HS-5 (cell line): Measurements from ENCODE around the gene IPO4.
A peak's percentile ranks its signal among the peaks of the same experiment; 100 is the strongest.

Source experiments
- DNase-seq: peaks from one replicate; pipeline ENCODE4 v3.0.0-alpha.2; 2012; ENCODE audit warnings: low read depth

Gene IPO4

DNA sequence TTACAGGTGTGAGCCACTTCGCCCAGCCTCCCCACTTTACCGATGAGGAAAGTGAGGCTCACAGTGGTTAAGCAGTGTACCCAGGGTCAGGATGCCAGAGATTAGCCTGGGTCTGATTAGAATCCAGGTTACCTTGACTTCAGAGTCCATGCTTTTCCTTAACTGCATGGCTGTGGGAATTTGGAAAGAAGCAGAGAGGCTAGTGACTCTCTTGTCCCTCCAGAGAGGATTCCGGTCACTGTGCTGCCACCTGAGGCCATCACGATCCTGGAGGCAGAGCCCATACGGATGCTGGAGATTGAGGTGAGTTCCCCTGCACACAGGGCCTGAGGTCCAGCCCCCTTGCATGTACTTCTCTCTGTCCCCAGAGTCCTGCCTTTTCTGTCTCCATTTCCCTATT lies 12.0 kb downstream of the IPO4 start:
- DNase-seq: no peak

- no peak for DNase-seq
These were observed 15.7 kb downstream of the IPO4 start for GRCh38 chr14:24172871-24173281.

- DNase-seq: no peak
These were observed 16.3 kb downstream of the IPO4 start for GRCh38 chr14:24172261-24172860.

- DNase-seq: no peak
These were observed 17.0 kb downstream of the IPO4 start, which contains the start of gene REC8 for GRCh38 chr14:24171422-24172260. REC8 (plus strand) TSS chr14:24172080; CDS start chr14:24172553, 473 bp downstream.

- no peak for DNase-seq
These were observed 21.0 kb downstream of the IPO4 start for GRCh38 chr14:24167469-24168114.

- no peak for DNase-seq
These were observed 22.8 kb downstream of the IPO4 start for GRCh38 chr14:24165785-24166184.

DNA sequence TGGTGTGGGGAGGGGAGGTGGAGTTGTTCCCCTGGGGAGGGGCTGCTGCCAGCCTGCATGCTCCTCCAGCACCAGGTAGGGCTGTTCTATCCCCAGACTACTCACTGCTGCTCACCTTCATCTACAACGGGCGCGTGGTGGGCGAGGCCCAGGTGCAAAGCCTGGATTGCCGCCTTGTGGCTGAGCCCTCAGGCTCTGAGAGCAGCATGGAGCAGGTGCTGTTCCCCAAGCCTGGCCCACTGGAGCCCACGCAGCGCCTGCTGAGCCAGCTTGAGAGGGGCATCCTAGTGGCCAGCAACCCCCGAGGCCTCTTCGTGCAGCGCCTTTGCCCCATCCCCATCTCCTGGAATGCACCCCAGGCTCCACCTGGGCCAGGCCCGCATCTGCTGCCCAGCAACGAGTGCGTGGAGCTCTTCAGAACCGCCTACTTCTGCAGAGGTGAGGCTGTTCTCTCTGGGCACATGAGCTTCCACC lies 24.1 kb downstream of the IPO4 start:
- DNase-seq: no peak

- DNase-seq: no peak
These were observed 26.5 kb downstream of the IPO4 start for GRCh38 chr14:24162093-24162492.

DNA sequence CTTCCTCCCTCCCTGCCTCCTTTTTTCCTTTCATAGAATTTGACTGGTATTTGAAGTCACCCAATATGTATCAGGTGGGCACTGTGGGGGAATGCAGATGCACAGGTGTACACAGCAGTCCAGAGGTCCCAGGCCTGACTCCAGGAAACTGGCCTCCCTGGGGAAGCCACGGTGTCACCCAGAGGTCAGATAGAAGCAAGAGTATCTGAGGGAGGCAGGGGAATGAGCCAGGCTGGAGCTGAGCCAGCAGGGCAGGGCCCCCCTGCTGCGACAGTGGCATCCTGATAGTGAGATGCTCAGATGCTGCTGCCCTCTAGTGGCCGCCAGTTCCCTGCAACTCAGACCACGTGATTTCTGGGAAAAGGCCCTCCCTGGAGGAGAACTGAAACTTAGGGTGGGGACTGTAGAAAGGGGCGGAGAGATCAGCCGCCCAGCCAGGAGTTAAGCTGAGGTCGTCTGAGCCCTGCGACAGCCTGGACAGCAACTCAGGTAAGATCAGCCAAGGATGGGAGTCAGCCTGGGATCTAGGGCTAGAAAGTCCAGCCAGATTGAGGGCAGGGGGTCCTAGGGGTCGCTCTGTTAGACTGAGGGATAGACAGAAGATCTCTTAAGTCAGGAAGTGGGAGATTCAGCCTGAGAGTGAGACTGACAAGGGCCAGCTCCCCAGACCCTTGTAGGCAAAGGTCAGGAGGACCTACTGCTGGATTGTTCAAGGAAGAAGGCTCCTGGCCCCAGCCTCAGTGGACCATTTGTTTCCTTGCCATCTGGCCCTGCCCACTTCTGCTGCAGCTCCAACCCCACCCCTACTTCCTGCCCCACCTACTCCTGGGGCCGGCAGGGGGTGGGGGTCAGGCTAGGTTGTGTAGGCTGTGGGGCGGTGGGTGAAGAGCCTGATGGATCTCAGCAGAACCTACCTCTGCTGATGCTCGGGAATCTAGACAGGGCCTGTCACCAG lies 27.5 kb downstream of the IPO4 start, which contains the start of gene IRF9:
Gene IRF9 (plus strand): TSS at position 416 of the 955 bp plus-strand sequence. CDS start 880 bp downstream, outside the sequence.
- DNase-seq: peak; percentile 84

DNA sequence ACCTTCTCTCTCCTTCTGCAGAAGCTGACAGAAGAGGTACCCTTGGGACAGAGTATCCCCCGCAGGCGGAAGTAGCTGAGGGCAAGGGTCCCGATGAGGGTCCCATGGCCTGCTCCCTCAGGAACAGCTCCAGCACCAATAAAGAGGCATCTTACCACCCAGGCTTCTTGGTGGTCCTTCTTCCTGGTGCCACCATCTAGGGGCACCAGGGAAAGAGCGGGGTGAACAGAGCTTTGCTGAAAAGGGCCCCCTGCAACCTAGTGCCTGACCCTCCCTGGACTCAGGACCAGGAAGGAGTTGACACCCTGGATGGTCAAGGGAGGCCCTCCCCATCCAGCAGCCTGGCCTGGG lies 28.1 kb downstream of the IPO4 start:
- DNase-seq: no peak

GRCh38 chr14:24159777-24160498 lies 28.7 kb downstream of the IPO4 start:
- DNase-seq: no peak

DNA sequence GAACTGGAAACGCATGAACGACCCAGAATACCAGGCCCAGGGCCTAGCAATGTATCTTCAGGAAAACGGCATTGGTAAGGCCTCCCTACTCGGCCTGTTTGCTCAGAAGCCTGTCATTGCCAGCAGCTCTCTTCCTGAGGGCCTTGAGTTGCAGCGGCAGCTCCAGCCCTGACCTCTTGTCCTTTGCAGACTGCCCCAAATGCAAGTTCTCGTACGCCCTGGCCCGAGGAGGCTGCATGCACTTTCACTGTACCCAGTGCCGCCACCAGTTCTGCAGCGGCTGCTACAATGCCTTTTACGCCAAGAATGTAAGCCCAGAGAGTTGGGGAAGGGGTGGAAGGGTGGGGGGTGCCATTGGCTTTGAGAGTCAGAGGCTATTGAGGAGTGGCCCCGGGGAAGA lies 31.3 kb downstream of the IPO4 start:
- no peak for DNase-seq

- DNase-seq: no peak
These were observed 31.8 kb downstream of the IPO4 start for GRCh38 chr14:24156840-24157239.

DNA sequence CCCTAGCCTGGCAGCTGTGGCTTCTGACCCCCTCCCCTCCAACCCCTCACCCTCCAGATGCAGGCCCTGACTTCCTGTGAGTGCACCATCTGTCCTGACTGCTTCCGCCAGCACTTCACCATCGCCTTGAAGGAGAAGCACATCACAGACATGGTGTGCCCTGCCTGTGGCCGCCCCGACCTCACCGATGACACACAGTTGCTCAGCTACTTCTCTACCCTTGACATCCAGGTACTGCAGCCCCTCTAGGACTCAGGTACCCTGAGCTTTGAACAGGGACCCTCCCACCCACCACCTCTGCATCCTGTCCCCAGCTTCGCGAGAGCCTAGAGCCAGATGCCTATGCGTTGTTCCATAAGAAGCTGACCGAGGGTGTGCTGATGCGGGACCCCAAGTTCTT lies 33.5 kb downstream of the IPO4 start:
- no peak for DNase-seq

DNA sequence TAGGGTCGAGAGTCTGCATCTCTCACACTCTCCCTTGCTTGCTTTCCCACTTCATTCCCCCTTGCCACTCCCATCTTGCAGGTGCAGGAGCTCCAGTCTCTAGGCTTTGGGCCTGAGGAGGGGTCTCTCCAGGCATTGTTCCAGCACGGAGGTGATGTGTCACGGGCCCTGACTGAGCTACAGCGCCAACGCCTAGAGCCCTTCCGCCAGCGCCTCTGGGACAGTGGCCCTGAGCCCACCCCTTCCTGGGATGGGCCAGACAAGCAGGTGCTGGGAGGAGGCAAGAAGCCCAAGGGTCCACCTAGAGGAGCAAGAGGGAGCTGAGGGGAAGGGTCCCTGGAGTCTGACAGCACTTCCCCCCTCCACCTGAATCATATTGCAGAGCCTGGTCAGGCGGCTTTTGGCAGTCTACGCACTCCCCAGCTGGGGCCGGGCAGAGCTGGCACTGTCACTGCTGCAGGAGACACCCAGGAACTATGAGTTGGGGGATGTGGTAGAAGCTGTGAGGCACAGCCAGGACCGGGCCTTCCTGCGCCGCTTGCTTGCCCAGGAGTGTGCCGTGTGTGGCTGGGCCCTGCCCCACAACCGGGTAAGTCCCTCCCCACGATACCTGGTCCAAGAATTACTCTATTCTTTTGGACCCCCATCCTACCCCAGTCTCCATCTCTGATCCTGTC lies 37.1 kb downstream of the IPO4 start:
- DNase-seq: no peak

DNA sequence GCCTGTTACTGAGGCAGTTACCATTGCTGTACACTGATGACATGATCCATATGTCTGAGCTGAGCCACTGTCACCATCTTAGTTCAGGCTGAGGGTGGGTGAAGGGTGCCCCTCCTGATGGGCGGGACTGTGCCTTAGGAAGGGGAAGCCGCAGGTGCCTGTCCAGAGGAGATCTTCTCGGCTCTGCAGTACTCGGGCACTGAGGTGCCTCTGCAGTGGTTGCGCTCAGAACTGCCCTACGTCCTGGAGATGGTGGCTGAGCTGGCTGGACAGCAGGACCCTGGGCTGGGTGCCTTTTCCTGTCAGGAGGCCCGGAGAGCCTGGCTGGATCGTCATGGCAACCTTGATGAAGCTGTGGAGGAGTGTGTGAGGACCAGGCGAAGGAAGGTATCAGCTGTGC lies 37.6 kb downstream of the IPO4 start:
- DNase-seq: no peak

GRCh38 chr14:24150567-24150966 lies 38.0 kb downstream of the IPO4 start:
- no peak for DNase-seq

GRCh38 chr14:24150061-24150460 lies 38.6 kb downstream of the IPO4 start:
- no peak for DNase-seq

- no peak for DNase-seq
These were observed 39.2 kb downstream of the IPO4 start for GRCh38 chr14:24149302-24149969.
